ENCODE results near the gene SSX7. TPM values are rescaled to one million over a fixed set of nuclear protein-coding genes. Genes with fewer than 3 reads are reported as not detected.
"Not testable (repeated sequence)": the region's sequence is repeated elsewhere in the genome, so short reads cannot be mapped to it uniquely, and the experiment has no call there.

SSX7 gene
- total and polyA plus RNA-seq, 4 experiments from 2014 or later: not detected

DNA sequence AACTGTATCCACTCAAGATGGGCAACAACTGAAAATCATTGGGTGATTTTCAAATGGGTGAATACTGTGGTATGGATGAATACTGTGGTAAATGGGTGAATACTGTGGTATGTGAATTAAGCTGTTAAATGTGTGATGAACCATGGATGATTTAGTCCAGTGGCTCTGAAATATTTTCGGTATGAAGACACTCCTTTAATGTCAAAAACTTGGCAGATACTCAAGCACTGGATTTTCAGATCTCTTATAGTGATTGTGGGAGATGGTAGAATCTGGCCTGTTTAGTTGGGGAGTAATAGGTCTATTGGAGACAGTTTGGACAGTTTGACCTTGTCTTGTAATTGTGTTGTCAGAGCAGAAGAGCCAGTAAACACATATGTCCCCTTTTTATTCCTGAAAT is 45.7 kb downstream of the SSX7 start:
- ChIA-PET CTCF (ENCODE audit: partially characterized antibody) (no interaction called here), POLR2A (ENCODE audit: partially characterized antibody) (no interaction called here)
- H3K4me3 Mint-ChIP-seq: no peak overlapping the region
- no peak for DNase-seq
- Histone ChIP-seq H3K36me3 (ENCODE audit: insufficient read depth, low read length) (no peaks in the 10 kb centered on the region), H3K27ac (ENCODE audit: low read depth, low read length) (no peak overlapping the region), H3K9me3 (ENCODE audit: control insufficient read depth in 1 of 2, low read length in 2 of 2) (no peaks in the 10 kb centered on the region), H3K4me3 (ENCODE audit: low read length in 2 of 2) (no peak overlapping the region), H3K4me1 (ENCODE audit: insufficient read depth, low read length) (no peaks in the 10 kb centered on the region), H3K27me3 (ENCODE audit: insufficient read depth, low read length) (no peaks in the 10 kb centered on the region)
- H3K4me1 Mint-ChIP-seq: no peaks in the 10 kb centered on the region
- H3K36me3 Mint-ChIP-seq: no peaks in the 10 kb centered on the region
- no peak overlapping the region for H3K27ac Mint-ChIP-seq
- peaks cover 2 to 4% of the 10 kb centered on the region in 2 donors for H3K27me3 Mint-ChIP-seq
- H3K9me3 Mint-ChIP-seq: no peaks in the 10 kb centered on the region
- intact Hi-C loops (cut with micrococcal nuclease): no loop called here

DNA sequence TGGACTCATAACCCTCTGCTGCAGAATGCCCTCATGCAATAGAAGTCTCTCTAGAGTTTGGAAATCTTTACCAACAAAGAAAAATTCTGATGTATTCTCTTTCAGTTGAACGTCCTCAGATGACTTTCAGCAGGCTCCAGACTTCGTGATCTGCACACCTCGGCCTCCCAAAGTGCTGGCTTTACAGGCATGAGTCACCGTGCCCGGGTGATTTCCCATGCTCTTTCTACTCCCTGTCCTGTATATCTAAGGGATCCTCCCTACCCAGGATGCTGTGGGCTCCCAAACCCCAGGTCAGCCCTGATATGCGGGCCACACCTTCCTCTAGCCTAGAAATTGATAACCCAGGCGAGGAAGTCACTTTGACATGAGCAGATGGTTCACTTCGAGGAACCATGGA is 51.5 kb downstream of the SSX7 start:
- H3K36me3 Mint-ChIP-seq; H3K27me3 ChIP-seq (ENCODE audit: insufficient read depth, low read length); POLR2A ChIA-PET (ENCODE audit: partially characterized antibody); CTCF ChIA-PET (ENCODE audit: partially characterized antibody); H3K27ac Mint-ChIP-seq; intact Hi-C loops (cut with micrococcal nuclease); H3K9me3 ChIP-seq (ENCODE audit: control insufficient read depth in 1 of 2, low read length in 2 of 2); H3K27ac ChIP-seq (ENCODE audit: low read depth, low read length); H3K4me1 Mint-ChIP-seq; H3K9me3 Mint-ChIP-seq; H3K27me3 Mint-ChIP-seq; DNase-seq; H3K4me3 Mint-ChIP-seq; H3K4me1 ChIP-seq (ENCODE audit: insufficient read depth, low read length); H3K36me3 ChIP-seq (ENCODE audit: insufficient read depth, low read length); H3K4me3 ChIP-seq (ENCODE audit: low read length in 2 of 2): not testable (repeated sequence)

DNA sequence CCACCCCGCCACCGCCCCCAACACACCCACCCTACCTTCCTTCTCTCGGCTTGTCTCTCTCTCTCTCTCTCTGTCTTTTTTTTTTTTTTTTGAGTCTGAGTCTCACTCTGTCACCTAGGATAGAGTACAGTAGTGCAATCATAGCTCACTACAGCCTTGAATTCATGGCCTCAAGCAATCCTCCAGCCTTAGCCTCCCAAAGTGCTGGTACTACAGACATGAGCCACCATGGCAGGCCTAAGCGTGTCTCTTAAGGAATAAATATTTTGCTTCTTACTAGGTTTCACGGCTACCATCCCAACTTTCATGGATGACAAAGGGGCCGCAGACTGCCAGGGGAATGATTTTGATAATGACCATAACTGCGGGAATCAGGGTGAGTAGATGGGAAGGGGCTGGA is 55.8 kb downstream of the SSX7 start:
- Histone ChIP-seq H3K27me3 (ENCODE audit: insufficient read depth, low read length) (no peaks in the 10 kb centered on the region), H3K9me3 (ENCODE audit: control insufficient read depth in 1 of 2, low read length in 2 of 2) (no peaks in the 10 kb centered on the region), H3K27ac (ENCODE audit: low read depth, low read length) (no peak overlapping the region), H3K36me3 (ENCODE audit: insufficient read depth, low read length) (no peaks in the 10 kb centered on the region), H3K4me3 (ENCODE audit: low read length in 2 of 2) (no peak overlapping the region), H3K4me1 (ENCODE audit: insufficient read depth, low read length) (no peaks in the 10 kb centered on the region)
- intact Hi-C loops (cut with micrococcal nuclease): no loop called here
- Mint-ChIP-seq H3K4me1 (no peaks in the 10 kb centered on the region), H3K9me3 (peaks cover 0 to 3% (median 0%) of the 10 kb centered on the region in 8 donors), H3K4me3 (no peak overlapping the region), H3K27me3 (peaks cover 0 to 2% of the 10 kb centered on the region in 2 donors), H3K27ac (no peak overlapping the region), H3K36me3 (no peaks in the 10 kb centered on the region)
- DNase-seq: no peak
- POLR2A ChIA-PET (ENCODE audit: partially characterized antibody): no interaction called here
- CTCF ChIA-PET (ENCODE audit: partially characterized antibody): no interaction called here

DNA sequence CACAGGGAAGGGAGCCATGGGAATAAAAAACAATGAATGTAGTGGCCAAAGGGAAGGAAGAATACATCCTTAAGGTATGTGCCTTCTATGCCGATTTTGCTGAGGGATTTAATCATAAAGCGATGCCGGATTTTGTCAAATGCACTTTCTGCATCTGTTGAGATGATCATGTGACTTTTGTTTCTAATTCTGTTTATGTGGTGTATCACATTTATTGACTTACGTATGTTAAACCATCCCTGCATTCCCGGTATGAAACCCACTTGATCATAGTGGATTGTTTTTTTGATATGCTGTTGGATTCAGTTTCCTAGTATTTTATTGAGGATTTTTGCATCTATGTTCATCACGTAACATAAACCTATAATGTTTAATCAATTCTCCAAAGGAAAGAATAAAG is 60.0 kb downstream of the SSX7 start:
- Histone ChIP-seq H3K27me3 (ENCODE audit: insufficient read depth, low read length) (no peaks in the 10 kb centered on the region), H3K36me3 (ENCODE audit: insufficient read depth, low read length) (no peaks in the 10 kb centered on the region), H3K4me1 (ENCODE audit: insufficient read depth, low read length) (no peaks in the 10 kb centered on the region), H3K27ac (ENCODE audit: low read depth, low read length) (no peak overlapping the region), H3K4me3 (ENCODE audit: low read length in 2 of 2) (no peak overlapping the region), H3K9me3 (ENCODE audit: control insufficient read depth in 1 of 2, low read length in 2 of 2) (no peaks in the 10 kb centered on the region)
- Mint-ChIP-seq H3K4me3 (no peak overlapping the region), H3K9me3 (peaks cover 0 to 3% (median 0%) of the 10 kb centered on the region in 8 donors), H3K27ac (no peak overlapping the region), H3K4me1 (no peaks in the 10 kb centered on the region), H3K36me3 (no peaks in the 10 kb centered on the region), H3K27me3 (no peaks in the 10 kb centered on the region)
- ChIA-PET POLR2A (ENCODE audit: partially characterized antibody) (no interaction called here), CTCF (ENCODE audit: partially characterized antibody) (no interaction called here)
- no peak for DNase-seq
- intact Hi-C loops (cut with micrococcal nuclease): no loop called here

Other genes starting within 250 kb of the SSX7 start
- gene XAGE1A, start 159.1 kb downstream of the SSX7 start, total RNA-seq: not detected
- gene XAGE1A, start 159.1 kb downstream of the SSX7 start, polyA plus RNA-seq: not detected
- gene XAGE1B, start 137.8 kb downstream of the SSX7 start, total RNA-seq: not detected
- gene XAGE1B, start 137.8 kb downstream of the SSX7 start, polyA plus RNA-seq: not detected
- gene SSX2, start 52.3 kb upstream of the SSX7 start, total RNA-seq: not detected
- not detected for gene SSX2, start 52.3 kb upstream of the SSX7 start, polyA plus RNA-seq
- not detected for gene SSX2B, start 96.4 kb upstream of the SSX7 start, total RNA-seq
- not detected for gene SSX2B, start 96.4 kb upstream of the SSX7 start, polyA plus RNA-seq
- gene SPANXN5, start 142.5 kb upstream of the SSX7 start, total RNA-seq: not detected
- not detected for gene SPANXN5, start 142.5 kb upstream of the SSX7 start, polyA plus RNA-seq
- gene XAGE5, start 156.4 kb upstream of the SSX7 start, total RNA-seq: not detected
- gene XAGE5, start 156.4 kb upstream of the SSX7 start, polyA plus RNA-seq: not detected
- gene XAGE3, start 213.2 kb upstream of the SSX7 start, total RNA-seq: not detected
- gene XAGE3, start 213.2 kb upstream of the SSX7 start, polyA plus RNA-seq: not detected
- gene FAM156B, start 242.4 kb upstream of the SSX7 start, total RNA-seq: 1 to 10 TPM; 4.9 to 6.9 TPM
- 10 to 100 TPM in 1 of 2 donors, 1 to 10 TPM in 1; 2.8 to 11.2 TPM for gene FAM156B, start 242.4 kb upstream of the SSX7 start, polyA plus RNA-seq